Fibroblast of upper back skin (primary cell): Measurements from ENCODE around the gene COX10.
"Not testable (repeated sequence)": the region's sequence is repeated elsewhere in the genome, so short reads cannot be mapped to it uniquely, and the experiment has no call there.

Experiments
- DNase-seq: peaks from one replicate; pipeline ENCODE4 v3.0.0-alpha.2; 2013

Gene COX10

GRCh38 chr17:14179951-14180350, 110.6 kb downstream of the COX10 start:
- DNase-seq: not testable (repeated sequence)

- not testable (repeated sequence) for DNase-seq
Measured at GRCh38 chr17:14182084-14182483, 112.8 kb downstream of the COX10 start.

GRCh38 chr17:14184536-14184935, 115.2 kb downstream of the COX10 start:
- not testable (repeated sequence) for DNase-seq

GRCh38 chr17:14186443-14186842, 117.1 kb downstream of the COX10 start:
- not testable (repeated sequence) for DNase-seq

- DNase-seq: not testable (repeated sequence)
Measured at GRCh38 chr17:14190774-14191173, 121.5 kb downstream of the COX10 start.

- DNase-seq: not testable (repeated sequence)
Measured at GRCh38 chr17:14191469-14191868, 122.2 kb downstream of the COX10 start.

GRCh38 chr17:14192039-14192438, 122.7 kb downstream of the COX10 start:
- DNase-seq: not testable (repeated sequence)

- not testable (repeated sequence) for DNase-seq
Measured at GRCh38 chr17:14192636-14193344, 123.5 kb downstream of the COX10 start.

- DNase-seq: no peak
Measured at GRCh38 chr17:14196377-14196997, 127.2 kb downstream of the COX10 start.

- no peak for DNase-seq
Measured at GRCh38 chr17:14197057-14197456, 127.8 kb downstream of the COX10 start.

- no peak for DNase-seq
Measured at GRCh38 chr17:14197586-14197985, 128.3 kb downstream of the COX10 start.

GRCh38 chr17:14198013-14198412, 128.7 kb downstream of the COX10 start:
- DNase-seq: no peak

- DNase-seq: no peak
Measured at GRCh38 chr17:14198575-14198974, 129.3 kb downstream of the COX10 start.

- no peak for DNase-seq
Measured at GRCh38 chr17:14199601-14200000, 130.3 kb downstream of the COX10 start.

GRCh38 chr17:14200354-14200753, 131.1 kb downstream of the COX10 start:
- DNase-seq: no peak

GRCh38 chr17:14201021-14201987, 132.0 kb downstream of the COX10 start:
- no peak for DNase-seq

GRCh38 chr17:14201988-14202380, 132.7 kb downstream of the COX10 start:
- DNase-seq: no peak

GRCh38 chr17:14202388-14203166, 133.3 kb downstream of the COX10 start:
- no peak for DNase-seq

- DNase-seq: no peak
Measured at GRCh38 chr17:14203388-14203787, 134.1 kb downstream of the COX10 start.

- DNase-seq: no peak
Measured at GRCh38 chr17:14204084-14204483, 134.8 kb downstream of the COX10 start.

GRCh38 chr17:14204546-14204945, 135.2 kb downstream of the COX10 start:
- DNase-seq: no peak

- no peak for DNase-seq
Measured at GRCh38 chr17:14205380-14205779, 136.1 kb downstream of the COX10 start.
